Measurements from ENCODE around the gene PLA2G2F. TPM values are rescaled to one million over a fixed set of nuclear protein-coding genes. Genes with fewer than 3 reads are reported as not detected.

The PLA2G2F gene
- total RNA-seq, 2 experiments from 2014 or later, result not detected

GRCh38 chr1:20115916-20116315 lies 23.2 kb upstream of the PLA2G2F start:
- peaks cover 24% of the 10 kb centered on the region for H3K27me3 Mint-ChIP-seq
- H3K4me1 ChIP-seq (ENCODE audit: insufficient read depth, low read length), result no peaks in the 10 kb centered on the region
- H3K4me1 Mint-ChIP-seq (ENCODE audit: low read depth), result no peaks in the 10 kb centered on the region
- H3K27ac Mint-ChIP-seq, result no peak overlapping the region
- H3K4me3 Mint-ChIP-seq, result no peak overlapping the region
- no peaks in the 10 kb centered on the region for H3K36me3 Mint-ChIP-seq (ENCODE audit: low read depth)
- H3K9me3 Mint-ChIP-seq, result no peaks in the 10 kb centered on the region
- DNase-seq (no peak), ATAC-seq (ENCODE audit: poor library complexity) (no peak)
- TF ChIP-seq CTCF (IDR thresholded peaks at IDR 0.05), result no peak
- intact Hi-C loops (cut with DNase I, micrococcal nuclease), result no loop called here
- H3K27ac ChIP-seq (ENCODE audit: low read depth in 1 of 2, low read length in 2 of 2), result no peak overlapping the region
- ChIA-PET CTCF (no interaction called here), POLR2A (no interaction called here)
- peaks cover 0 to 2% of the 10 kb centered on the region in 2 experiments for H3K27me3 ChIP-seq (ENCODE audit: control insufficient read depth in 1 of 2, insufficient read depth in 2 of 2, low read length in 2 of 2)
- H3K36me3 ChIP-seq (ENCODE audit: insufficient read depth, low read length), result no peaks in the 10 kb centered on the region
- no peak overlapping the region for H3K4me3 ChIP-seq (ENCODE audit: low read length)
- H3K9me3 ChIP-seq (ENCODE audit: control insufficient read depth in 1 of 2, insufficient read depth in 1 of 2, low read length in 2 of 2), result no peaks in the 10 kb centered on the region

DNA sequence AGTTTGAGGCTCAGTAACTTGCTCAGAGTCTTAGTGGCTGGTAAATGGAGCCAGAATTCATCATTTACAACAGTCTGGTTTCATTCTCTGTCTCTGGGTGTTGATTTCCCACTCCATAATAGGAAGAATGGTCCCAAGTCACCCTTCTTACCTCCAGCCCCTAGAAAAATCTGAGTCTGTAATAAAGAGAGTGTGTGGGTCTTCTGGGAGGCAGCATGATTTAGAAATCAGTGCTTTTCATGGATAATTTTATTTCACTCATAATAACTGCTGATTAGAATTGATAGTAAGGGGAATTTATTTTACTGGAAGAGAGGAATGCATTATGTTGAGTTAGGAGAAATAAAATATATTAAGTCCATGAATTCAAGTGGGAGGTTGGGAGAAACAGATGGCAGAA lies 21.9 kb upstream of the PLA2G2F start:
- intact Hi-C loops (cut with DNase I, micrococcal nuclease), result no loop called here
- POLR2A ChIA-PET, result no interaction called here
- no peak for TF ChIP-seq CTCF (IDR thresholded peaks at IDR 0.05)
- CTCF ChIA-PET, result no interaction called here
- H3K27me3 Mint-ChIP-seq, result peaks cover 31% of the 10 kb centered on the region
- H3K36me3 Mint-ChIP-seq (ENCODE audit: low read depth), result no peaks in the 10 kb centered on the region
- Histone ChIP-seq H3K27ac (ENCODE audit: low read depth in 1 of 2, low read length in 2 of 2) (no peak overlapping the region), H3K4me1 (ENCODE audit: insufficient read depth, low read length) (no peaks in the 10 kb centered on the region), H3K9me3 (ENCODE audit: control insufficient read depth in 1 of 2, insufficient read depth in 1 of 2, low read length in 2 of 2) (no peaks in the 10 kb centered on the region), H3K4me3 (ENCODE audit: low read length) (no peak overlapping the region), H3K36me3 (ENCODE audit: insufficient read depth, low read length) (no peaks in the 10 kb centered on the region), H3K27me3 (ENCODE audit: control insufficient read depth in 1 of 2, insufficient read depth in 2 of 2, low read length in 2 of 2) (peaks cover 0 to 2% of the 10 kb centered on the region in 2 experiments)
- ATAC-seq (ENCODE audit: poor library complexity) (no peak), DNase-seq (no peak)
- no peak overlapping the region for H3K27ac Mint-ChIP-seq
- no peaks in the 10 kb centered on the region for H3K4me1 Mint-ChIP-seq (ENCODE audit: low read depth)
- H3K4me3 Mint-ChIP-seq, result no peak overlapping the region
- no peaks in the 10 kb centered on the region for H3K9me3 Mint-ChIP-seq

- intact Hi-C loops (cut with DNase I, micrococcal nuclease), result no loop called here
- no peak for ATAC-seq (ENCODE audit: poor library complexity)
- CTCF ChIA-PET, result no interaction called here
- Mint-ChIP-seq H3K4me3 (no peak within 1 kb of the TSS), H3K9me3 (no peaks in the 10 kb centered on the region), H3K4me1 (ENCODE audit: low read depth) (no peaks in the 10 kb centered on the region), H3K36me3 (ENCODE audit: low read depth) (no peaks in the 10 kb centered on the region), H3K27ac (no peak within 1 kb of the TSS), H3K27me3 (peaks cover 39% of the 10 kb centered on the region)
- Histone ChIP-seq H3K4me3 (ENCODE audit: low read length) (no peak within 1 kb of the TSS), H3K27ac (ENCODE audit: low read depth in 1 of 2, low read length in 2 of 2) (no peak within 1 kb of the TSS), H3K27me3 (ENCODE audit: control insufficient read depth in 1 of 2, insufficient read depth in 2 of 2, low read length in 2 of 2) (peaks cover under 1 to 2% of the 10 kb centered on the region in 2 experiments), H3K4me1 (ENCODE audit: insufficient read depth, low read length) (no peaks in the 10 kb centered on the region), H3K9me3 (ENCODE audit: control insufficient read depth in 1 of 2, insufficient read depth in 1 of 2, low read length in 2 of 2) (no peaks in the 10 kb centered on the region), H3K36me3 (ENCODE audit: insufficient read depth, low read length) (no peaks in the 10 kb centered on the region)
- POLR2A ChIA-PET, result no interaction called here
- TF ChIP-seq CTCF (IDR thresholded peaks at IDR 0.05), result no peak
- no peak for DNase-seq
Observed at GRCh38 chr1:20119347-20119746, 19.8 kb upstream of the PLA2G2F start, which contains the start of gene PLA2G2D. Gene PLA2G2D, minus strand, starts transcription at chr1:20119536. Its CDS starts 38 bp downstream, at chr1:20119498.

Data from CD4-positive, alpha-beta T cell (primary cell).